ENCODE data around the gene TCERG1L.

GRCh38 chr10:131275691-131276090 is 35.8 kb downstream of the TCERG1L start:
- TF ChIP-seq POLR2AphosphoS5 (IDR thresholded peaks at IDR 0.05; ENCODE audit: low read depth) (no peak), CTCF (IDR thresholded peaks at IDR 0.05; ENCODE audit: insufficient read depth, low read length) (no peak), REST (IDR thresholded peaks at IDR 0.05; ENCODE audit: insufficient replicate concordance, low read depth) (no peak), SPI1 (IDR thresholded peaks at IDR 0.05; ENCODE audit: borderline replicate concordance, low read depth) (no peak)
